ENCODE data around the gene SLC9A4. TPM values are rescaled to one million over a fixed set of nuclear protein-coding genes. Genes with fewer than 3 reads are reported as not detected.

Gene SLC9A4
- total and polyA plus RNA-seq, 10 of the 15 experiments (the other 5 are each of a cell fraction or from before 2014, with no cell fraction given): 0.10 TPM; not detected in 9

DNA sequence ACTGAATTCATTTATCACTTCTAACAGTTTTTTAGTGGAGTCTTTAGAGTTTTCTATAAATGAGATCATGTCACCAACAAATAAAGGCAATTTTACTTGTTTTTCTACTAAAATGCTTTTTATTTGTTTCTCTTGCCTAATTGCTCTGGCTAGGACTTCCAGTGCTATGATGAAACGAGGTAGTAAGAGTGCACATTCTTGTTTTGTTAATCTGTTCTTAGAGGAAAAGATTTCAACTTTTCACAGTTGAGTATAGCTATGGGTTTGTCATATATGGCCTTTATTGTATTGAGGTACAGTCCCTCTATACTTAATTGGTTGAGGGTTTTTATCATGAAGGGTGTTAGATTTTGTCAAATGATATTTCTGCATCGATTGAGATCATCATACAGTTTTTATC lies 44.5 kb upstream of the SLC9A4 start (continued):
- no peak for TF ChIP-seq MYC (IDR thresholded peaks at IDR 0.05; ENCODE audit: insufficient read depth, insufficient read length, insufficient replicate concordance, low read length, severe bottlenecking)
- TF ChIP-seq, protein P1, sequence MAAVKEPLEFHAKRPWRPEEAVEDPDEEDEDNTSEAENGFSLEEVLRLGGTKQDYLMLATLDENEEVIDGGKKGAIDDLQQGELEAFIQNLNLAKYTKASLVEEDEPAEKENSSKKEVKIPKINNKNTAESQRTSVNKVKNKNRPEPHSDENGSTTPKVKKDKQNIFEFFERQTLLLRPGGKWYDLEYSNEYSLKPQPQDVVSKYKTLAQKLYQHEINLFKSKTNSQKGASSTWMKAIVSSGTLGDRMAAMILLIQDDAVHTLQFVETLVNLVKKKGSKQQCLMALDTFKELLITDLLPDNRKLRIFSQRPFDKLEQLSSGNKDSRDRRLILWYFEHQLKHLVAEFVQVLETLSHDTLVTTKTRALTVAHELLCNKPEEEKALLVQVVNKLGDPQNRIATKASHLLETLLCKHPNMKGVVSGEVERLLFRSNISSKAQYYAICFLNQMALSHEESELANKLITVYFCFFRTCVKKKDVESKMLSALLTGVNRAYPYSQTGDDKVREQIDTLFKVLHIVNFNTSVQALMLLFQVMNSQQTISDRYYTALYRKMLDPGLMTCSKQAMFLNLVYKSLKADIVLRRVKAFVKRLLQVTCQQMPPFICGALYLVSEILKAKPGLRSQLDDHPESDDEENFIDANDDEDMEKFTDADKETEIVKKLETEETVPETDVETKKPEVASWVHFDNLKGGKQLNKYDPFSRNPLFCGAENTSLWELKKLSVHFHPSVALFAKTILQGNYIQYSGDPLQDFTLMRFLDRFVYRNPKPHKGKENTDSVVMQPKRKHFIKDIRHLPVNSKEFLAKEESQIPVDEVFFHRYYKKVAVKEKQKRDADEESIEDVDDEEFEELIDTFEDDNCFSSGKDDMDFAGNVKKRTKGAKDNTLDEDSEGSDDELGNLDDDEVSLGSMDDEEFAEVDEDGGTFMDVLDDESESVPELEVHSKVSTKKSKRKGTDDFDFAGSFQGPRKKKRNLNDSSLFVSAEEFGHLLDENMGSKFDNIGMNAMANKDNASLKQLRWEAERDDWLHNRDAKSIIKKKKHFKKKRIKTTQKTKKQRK (IDR thresholded peaks at IDR 0.05; ENCODE audit: low read depth, low read length): no peak
- TF ChIP-seq HDGF (IDR thresholded peaks at IDR 0.05): no peak
- no peak for TF ChIP-seq SMAD5 (IDR thresholded peaks at IDR 0.05; ENCODE audit: low read depth)
- no peak for TF ChIP-seq BRCA1 (IDR thresholded peaks at IDR 0.05; ENCODE audit: low read depth, low read length)
- TF ChIP-seq, protein P2, sequence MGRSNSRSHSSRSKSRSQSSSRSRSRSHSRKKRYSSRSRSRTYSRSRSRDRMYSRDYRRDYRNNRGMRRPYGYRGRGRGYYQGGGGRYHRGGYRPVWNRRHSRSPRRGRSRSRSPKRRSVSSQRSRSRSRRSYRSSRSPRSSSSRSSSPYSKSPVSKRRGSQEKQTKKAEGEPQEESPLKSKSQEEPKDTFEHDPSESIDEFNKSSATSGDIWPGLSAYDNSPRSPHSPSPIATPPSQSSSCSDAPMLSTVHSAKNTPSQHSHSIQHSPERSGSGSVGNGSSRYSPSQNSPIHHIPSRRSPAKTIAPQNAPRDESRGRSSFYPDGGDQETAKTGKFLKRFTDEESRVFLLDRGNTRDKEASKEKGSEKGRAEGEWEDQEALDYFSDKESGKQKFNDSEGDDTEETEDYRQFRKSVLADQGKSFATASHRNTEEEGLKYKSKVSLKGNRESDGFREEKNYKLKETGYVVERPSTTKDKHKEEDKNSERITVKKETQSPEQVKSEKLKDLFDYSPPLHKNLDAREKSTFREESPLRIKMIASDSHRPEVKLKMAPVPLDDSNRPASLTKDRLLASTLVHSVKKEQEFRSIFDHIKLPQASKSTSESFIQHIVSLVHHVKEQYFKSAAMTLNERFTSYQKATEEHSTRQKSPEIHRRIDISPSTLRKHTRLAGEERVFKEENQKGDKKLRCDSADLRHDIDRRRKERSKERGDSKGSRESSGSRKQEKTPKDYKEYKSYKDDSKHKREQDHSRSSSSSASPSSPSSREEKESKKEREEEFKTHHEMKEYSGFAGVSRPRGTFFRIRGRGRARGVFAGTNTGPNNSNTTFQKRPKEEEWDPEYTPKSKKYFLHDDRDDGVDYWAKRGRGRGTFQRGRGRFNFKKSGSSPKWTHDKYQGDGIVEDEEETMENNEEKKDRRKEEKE (IDR thresholded peaks at IDR 0.05): no peak

DNA sequence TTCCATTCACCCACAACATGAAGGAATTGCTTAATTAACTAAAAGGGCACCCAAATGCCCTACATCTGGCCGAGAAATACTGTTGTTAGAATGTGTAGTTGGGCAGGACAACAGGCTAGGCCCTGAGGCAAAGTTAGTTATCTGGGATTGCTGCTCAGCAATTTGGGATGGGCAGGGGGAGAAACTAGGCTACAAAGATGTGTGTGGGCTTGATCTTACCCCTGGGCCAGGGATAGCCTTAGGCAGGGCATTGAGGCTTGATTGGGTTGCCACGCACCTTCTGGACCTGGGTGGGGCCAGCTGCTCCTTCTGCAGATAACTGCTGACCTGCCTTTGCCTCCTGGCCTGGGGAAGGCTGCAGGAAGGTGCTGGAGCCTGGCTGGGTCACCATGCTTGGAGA lies 40.6 kb upstream of the SLC9A4 start:
- H2AFZ ChIP-seq (ENCODE audit: control insufficient read depth, low read depth, low read length): no peak overlapping the region
- H3K9me3 ChIP-seq (replicated peaks; ENCODE audit: control insufficient read depth, insufficient read depth, low read length): no peaks in the 10 kb centered on the region; the same call in 1 of the 3 replicates
- TF ChIP-seq BCL3 (IDR thresholded peaks at IDR 0.05; ENCODE audit: borderline replicate concordance, insufficient read depth, low read depth, low read length, poor library complexity, severe bottlenecking): no peak
- TF ChIP-seq GATAD2B (conservative IDR thresholded peaks at IDR 0.05; ENCODE audit: low read depth): no peak
- TF ChIP-seq, protein P3, sequence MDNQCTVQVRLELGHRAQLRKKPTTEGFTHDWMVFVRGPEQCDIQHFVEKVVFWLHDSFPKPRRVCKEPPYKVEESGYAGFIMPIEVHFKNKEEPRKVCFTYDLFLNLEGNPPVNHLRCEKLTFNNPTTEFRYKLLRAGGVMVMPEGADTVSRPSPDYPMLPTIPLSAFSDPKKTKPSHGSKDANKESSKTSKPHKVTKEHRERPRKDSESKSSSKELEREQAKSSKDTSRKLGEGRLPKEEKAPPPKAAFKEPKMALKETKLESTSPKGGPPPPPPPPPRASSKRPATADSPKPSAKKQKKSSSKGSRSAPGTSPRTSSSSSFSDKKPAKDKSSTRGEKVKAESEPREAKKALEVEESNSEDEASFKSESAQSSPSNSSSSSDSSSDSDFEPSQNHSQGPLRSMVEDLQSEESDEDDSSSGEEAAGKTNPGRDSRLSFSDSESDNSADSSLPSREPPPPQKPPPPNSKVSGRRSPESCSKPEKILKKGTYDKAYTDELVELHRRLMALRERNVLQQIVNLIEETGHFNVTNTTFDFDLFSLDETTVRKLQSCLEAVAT (IDR thresholded peaks at IDR 0.05): no peak
- no peak for TF ChIP-seq ZBED1 (IDR thresholded peaks at IDR 0.05; ENCODE audit: borderline replicate concordance)
- no peak for TF ChIP-seq IKZF1 (conservative IDR thresholded peaks at IDR 0.05)
- no peak for TF ChIP-seq PKNOX1 (IDR thresholded peaks at IDR 0.05)
- TF ChIP-seq CREB1 (IDR thresholded peaks at IDR 0.05; ENCODE audit: low read depth): no peak

More for the DNA sequence above, 40.6 kb upstream of the SLC9A4 start:
- ATAC-seq (no peak), FAIRE-seq (no peak), DNase-seq (ENCODE audit: low read depth, low spot score) (no peak)
- 2% methylated on average over 2 of the region's 2 CpGs for WGBS (ENCODE audit: insufficient coverage, insufficient replicate concordance, low lambda C conversion rate, missing lambda C conversion rate)
- in situ Hi-C loops (cut with MboI): no loop called here
- Histone ChIP-seq H3K27me3 (replicated peaks in 1 of 2; ENCODE audit: control insufficient read depth in 2 of 2, insufficient read depth in 2 of 2, low read length in 1 of 2) (no peaks in the 10 kb centered on the region), H3K27ac (ENCODE audit: control insufficient read depth, insufficient read depth) (no peak overlapping the region), H3K4me1 (ENCODE audit: control insufficient read depth, insufficient read depth, low read length) (peaks cover 20% of the 10 kb centered on the region), H3K36me3 (ENCODE audit: control insufficient read depth in 2 of 2, insufficient read depth in 2 of 2, low read length in 1 of 2) (no peaks in the 10 kb centered on the region), H3K9ac (ENCODE audit: control insufficient read depth, insufficient read depth, low read length) (no peak overlapping the region), H3K4me2 (ENCODE audit: control insufficient read depth, insufficient read depth) (no peak overlapping the region), H4K20me1 (ENCODE audit: control insufficient read depth, insufficient read depth) (no peaks in the 10 kb centered on the region), H3K79me2 (ENCODE audit: control insufficient read depth, insufficient read depth, low read length) (no peaks in the 10 kb centered on the region), H3K4me3 (no peak overlapping the region)
- ChIA-PET POLR2A (no interaction called here), SMC1A (ENCODE audit: uncharacterized antibody, unreplicated experiment) (interaction anchor here (0.8 to 1.1 kb wide), 2 partner anchors 11 to 326 kb away, joined by 3 to 4 read pairs; no protein-coding TSS in a partner anchor), CTCF (interaction anchor here (0.6 to 2.2 kb wide), 3 partner anchors 11 to 176 kb away, joined by 3 to 7 read pairs (median 3); no protein-coding TSS in a partner anchor), RAD21 (ENCODE audit: unreplicated experiment) (no interaction called here)
- intact Hi-C loops (cut with micrococcal nuclease; ENCODE audit: unreplicated experiment): no loop called here
- BruUV-seq (replicated peaks): no TSS peak
